Endothelial cell of hepatic sinusoid (primary cell): ENCODE measurements around the gene SERP2.

ENCODE experiments used
- in situ Hi-C: cut with HindIII; loops from 2 replicates; pipeline ENCODE4 v1.10.0; 2017; ENCODE audit warnings: low sequenced_read_pairs

The SERP2 gene

DNA sequence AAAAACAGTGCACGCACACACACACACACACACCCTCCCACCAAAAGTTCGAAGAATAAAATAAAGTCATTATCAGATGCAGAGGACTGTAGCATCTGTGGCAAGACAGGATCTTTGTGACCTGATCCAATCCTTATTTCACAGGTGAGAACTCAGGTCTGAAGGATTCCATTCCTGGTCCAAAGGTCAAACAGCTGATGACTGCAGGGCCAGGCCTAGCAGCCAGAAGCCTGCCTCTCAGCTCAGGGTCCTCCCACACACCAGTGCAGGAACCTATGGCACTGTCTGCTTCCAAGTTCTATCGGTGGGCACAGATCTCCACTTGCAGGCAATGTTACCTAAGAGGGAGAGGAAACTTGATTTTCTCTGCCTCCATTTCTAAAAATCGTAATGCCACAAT lies 57.5 kb downstream of the SERP2 start:
- in situ Hi-C loops = no loop called here

DNA sequence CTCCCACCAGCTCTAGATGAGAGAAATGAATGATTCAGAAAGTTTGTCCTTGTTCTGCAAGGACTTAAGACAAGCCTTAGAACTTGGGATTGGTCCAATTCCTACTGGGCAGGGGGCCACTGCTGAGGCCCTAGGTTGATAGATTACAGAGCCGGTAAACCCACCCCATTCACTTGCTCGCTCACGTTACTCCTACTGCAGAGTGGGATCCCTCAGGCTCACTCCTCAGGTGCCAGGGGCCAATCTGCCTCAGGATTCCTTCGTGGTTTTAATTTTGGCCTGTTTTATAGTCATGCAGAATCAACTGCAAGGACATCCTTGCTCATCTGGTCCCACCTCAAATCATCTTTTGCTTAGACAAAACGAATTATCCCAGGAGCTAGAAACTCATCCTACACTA lies 59.0 kb downstream of the SERP2 start:
- in situ Hi-C loops = no loop called here

DNA sequence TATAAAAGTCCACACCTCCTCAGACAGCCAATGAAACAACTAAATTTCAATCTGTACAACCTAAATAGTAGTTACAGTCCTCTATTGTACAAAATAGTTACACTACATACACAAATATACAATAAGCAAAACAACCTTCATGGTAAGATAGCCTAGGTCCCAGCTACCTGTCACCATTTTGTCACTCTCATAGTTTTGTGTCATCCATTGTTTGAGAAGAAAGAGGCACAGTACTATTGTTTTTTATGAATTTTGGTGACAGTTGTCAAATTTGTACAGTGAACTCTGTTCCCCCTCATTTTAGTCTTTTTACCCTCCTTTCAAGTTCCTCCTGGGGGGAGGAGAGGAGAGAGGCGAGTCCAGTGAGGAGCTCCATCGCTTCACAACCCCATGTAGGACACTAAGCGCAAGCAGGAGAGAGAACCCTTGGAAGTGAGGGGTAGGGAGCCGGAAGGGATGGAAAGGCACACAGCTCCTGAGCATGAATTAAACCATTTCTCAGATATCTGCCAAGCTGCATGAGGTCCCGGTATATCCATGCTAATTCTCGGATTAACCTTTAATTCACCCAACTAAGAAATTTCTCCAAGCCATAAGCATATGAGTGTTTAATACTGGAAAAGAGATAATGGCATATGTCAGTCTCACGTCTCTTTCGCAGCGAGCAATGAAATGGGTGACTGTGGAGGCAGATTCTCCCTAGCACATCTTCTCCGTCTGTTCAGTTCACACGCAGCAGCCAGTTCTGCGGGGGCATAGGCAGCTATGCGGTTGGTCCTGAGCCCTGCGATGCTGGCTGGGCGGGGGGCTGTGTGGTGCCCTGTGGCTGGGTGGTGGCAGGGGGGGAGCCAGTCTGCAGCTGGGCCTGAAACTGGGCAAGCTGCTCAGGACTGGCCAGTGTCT lies 60.5 kb downstream of the SERP2 start:
- in situ Hi-C loops = no loop called here

DNA sequence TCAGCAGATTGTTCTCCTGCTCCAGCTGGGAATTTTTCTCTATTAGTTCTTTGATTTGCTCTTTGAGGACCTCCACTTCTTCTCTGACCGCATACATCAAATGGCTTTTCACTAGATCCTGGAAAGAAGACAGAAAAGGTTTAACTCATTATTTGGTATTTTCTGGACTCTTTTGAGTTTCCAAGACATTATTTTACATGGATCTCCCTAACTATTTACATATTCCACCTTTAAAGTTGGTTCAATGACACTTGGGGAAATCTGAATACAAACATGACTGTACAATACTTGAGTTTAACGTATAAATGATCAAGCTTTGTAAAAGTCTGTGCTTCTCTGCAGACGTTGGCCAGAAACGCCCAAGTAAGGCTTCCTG lies 61.1 kb downstream of the SERP2 start:
- in situ Hi-C loops = loop anchor here (5.0 kb wide), 1 partner anchor 197 kb away; no protein-coding TSS in a partner anchor

DNA sequence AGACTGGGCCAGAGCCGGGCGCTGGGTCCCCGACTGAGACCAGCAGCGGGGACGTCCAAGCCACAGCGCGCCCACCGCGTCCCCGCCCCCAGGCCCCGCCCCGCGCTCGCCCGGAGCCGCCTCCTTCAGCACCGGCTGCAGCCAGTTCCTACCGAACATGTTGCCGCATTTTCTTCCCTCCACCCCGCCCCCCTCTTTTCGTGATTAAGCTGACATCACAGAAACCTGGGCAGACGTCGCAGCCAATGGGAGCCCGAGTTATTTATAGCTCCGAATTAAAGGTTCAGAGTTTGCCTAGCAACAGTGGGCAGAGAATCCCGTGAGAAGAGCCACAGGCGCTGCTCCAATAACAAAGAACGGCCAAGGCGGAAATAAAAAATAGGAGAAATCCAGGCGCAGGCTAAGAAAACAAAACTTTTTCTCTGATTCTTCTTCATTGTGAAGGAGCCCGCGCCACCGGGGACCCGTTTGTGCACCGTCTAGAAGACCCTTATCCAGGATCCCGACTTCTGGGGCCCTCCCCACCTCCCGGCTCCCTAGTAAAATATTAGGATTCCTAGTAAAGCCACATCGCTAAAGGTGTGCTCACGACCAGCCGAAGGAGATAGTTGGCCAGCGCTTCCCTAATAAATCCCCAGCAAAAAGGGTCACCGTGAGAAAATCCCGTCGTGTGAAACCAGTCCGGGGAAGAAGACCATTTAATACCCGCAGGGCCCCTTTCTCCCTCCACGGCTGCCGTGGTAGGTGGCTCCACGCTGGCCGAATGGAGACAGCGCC lies 61.7 kb downstream of the SERP2 start:
- in situ Hi-C loops = loop anchor here (5.0 kb wide), 1 partner anchor 198 kb away; no protein-coding TSS in a partner anchor

DNA sequence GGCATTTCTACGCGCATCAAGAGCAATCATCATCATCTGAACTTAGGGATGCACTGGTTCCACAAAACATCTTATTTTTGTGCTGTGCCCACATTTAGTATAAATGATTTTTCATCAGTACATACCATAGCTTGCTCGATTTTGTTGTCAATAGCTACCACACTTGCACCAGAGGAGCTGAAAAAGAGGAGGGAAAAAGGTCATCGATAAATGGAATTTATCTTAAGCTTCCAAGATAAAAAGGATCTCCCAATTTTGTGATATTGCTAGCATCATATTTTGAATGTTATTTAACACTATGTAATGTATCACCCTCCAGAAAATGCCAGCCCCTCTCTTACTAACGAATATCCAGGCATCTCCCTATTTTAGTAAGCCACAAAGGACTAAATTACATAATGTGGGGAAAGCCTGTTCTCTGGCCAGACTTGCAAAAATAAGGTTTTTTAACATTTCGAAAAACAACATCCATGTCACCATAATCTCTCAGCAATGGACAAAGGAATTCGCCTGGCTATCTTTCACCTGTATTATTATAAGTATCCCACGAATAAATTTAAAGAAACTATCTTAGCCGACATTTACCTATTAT lies 62.4 kb downstream of the SERP2 start:
- in situ Hi-C loops = loop anchor here (5.0 kb wide), 1 partner anchor 199 kb away; no protein-coding TSS in a partner anchor

DNA sequence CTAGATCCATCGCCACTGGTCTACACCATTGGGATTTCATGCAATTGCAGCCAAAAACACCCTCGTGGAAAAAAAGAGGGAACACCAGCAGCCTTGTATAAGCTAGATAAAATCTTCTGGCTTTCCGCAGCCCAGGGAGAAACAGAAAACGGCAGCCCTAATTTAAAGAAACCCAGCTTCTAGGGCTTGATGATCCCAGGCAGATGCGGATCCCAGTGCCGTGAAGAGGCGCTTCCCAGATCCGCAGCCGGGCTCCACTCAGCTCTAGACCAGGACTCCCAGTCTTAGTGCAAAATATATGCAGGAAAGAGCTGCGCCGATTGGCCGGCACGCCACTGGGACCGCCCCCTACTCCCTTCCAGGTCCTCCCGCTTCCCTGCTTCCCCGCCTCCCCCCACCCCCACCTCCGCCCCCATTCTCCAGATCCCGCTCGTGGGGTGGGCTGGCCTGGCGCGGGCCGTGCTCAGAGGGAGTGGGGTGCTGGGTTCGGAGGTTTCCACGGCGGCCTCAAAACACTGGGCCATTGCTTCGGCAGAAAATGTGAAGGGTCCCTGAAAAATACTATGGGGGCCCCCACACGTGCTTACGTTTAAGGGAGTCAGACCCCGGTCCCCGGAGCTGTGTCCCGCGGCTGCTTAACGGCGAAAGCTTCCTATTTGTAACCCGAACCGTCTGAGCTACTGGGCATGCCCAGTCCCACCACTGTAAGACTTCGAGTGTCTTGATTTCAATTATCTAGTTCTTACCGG lies 63.1 kb downstream of the SERP2 start:
- in situ Hi-C loops = loop anchor here (5.0 kb wide), 1 partner anchor 199 kb away; no protein-coding TSS in a partner anchor

DNA sequence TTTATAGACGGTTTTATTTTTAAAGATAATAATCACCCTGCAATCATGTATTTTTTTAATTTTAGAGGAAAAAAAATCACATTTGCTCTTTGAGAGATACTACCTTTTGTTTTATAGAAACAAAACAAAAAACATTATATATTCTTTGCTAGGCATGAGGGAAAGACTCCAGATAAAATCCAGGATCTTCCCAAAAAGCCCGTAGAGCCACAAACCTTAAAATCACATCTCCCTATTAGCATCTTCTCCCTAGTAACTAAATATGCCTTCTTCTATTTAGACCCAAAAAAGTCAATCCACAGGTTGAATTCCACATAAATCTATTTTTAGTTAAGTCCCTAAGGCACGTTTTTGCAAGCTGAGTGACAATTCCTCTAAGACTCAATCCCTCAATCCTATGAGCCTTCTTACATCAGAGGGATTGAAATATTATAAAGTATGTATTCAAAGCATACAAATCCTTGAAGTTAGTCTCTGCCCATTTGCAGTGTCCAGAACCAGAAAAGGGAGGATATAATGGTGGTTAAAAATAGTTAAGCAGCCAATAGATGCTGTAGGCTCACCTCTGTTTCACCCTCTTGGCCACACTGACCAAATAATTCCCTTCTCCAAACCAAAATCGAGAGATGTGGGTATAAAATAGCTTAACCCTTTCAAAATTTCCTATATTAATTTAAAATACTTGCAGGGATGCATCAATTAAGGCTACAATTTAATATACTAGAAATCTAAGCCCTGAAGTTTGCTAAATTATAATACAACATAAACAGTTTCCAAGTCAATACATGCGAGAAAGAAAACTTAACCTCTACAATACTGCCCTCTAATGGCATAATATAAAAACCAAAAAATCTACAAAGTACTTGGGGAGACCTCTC lies 64.0 kb downstream of the SERP2 start:
- in situ Hi-C loops = loop anchor here (5.0 kb wide), 1 partner anchor 200 kb away; no protein-coding TSS in a partner anchor

DNA sequence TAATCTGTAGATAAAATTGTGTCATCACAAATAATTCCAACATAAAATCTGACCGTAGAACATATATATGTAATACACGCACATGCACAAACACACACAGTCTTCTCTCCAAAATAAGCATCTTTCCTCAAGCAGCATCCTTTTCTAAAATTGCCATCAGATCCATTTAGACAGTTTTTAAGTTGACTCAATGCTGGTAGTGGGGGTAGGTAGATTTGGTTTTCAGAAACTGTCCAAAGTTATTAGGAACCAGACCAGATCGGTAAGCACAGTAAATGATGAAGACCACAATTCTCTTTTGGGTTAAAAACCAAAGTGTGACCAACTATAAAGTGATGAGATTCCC lies 64.6 kb downstream of the SERP2 start:
- in situ Hi-C loops = loop anchor here (5.0 kb wide), 1 partner anchor 201 kb away; no protein-coding TSS in a partner anchor

DNA sequence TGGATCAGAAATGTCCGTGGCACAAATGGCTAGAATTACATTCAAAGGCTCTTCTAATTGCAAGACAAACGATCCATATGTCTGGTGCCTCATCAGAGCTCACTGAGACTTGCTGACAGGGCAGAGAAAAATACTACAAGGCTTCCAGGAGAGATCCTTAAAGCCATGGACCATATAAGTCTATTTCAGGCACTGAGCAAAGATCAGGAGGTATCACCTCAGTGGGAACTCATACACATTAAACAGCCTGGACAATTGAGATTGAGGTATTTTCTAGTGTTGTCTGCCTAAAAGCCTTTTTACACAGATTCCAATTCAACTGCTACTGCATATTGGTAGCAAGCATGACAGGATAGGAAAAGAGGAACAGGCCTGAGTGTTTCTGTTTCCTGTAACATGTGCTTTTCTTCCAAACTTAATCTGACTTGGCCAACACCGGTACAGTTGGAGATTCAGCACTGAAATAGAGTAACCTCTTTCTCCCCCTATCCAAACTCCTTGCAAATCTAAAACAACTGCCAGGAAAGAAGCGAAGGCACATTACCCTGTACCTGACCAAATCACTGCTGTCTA lies 65.9 kb downstream of the SERP2 start:
- in situ Hi-C loops = loop anchor here (5.0 kb wide), 1 partner anchor 202 kb away; no protein-coding TSS in a partner anchor

DNA sequence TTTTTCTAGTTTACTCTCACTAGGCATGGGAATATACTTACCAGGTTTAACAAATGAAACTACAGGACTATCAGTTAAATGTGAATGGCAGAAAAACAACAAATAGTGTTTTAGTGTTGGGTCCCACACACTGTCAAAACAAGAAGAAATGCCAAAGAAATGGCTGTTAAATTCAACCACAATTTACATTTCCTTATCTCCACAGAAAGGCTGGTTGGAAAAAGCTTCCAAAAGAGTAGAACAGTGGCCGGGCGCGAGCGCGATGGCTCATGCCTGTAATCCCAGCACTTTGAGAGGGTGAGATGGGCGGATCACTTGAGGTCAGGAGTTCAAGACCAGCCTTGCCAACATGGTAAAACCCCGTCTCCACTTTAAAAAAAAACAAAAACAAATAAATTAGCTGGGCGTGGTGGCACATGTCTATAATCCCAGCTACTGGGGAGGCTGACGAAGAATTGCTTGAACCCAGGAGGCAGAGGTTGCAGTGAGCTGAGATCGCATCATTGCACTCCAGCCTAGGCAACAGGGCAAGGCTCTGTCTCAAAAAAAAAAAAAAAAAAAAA lies 66.5 kb downstream of the SERP2 start:
- in situ Hi-C loops = no loop called here
